GM23248 (cell line): Measurements from ENCODE around the gene NEGR1. TPM values are rescaled to one million over a fixed set of nuclear protein-coding genes. Genes with fewer than 3 reads are reported as not detected.

Experiments
- DNase-seq: peaks from one replicate; pipeline ENCODE4 v3.0.0-alpha.2; 2015
- H2AFZ ChIP-seq: fragments of 200-600 bp; sonication (generic); 2 replicates; pipeline ENCODE4 v1.6.1; 2016; ENCODE audit warnings: antibody characterized with exemption
- H3F3A ChIP-seq: fragments of 200-600 bp; sonication (generic); 2 replicates; pipeline ENCODE4 v1.6.1; 2016; ENCODE audit warnings: mild to moderate bottlenecking, antibody characterized with exemption, mixed run types; ENCODE audit not compliant: insufficient read depth
- H3K27ac ChIP-seq: fragments of 200-600 bp; sonication (generic); 2 replicates; pipeline ENCODE4 v1.5.1; 2016; ENCODE audit warnings: mild to moderate bottlenecking
- H3K27me3 ChIP-seq: fragments of 200-600 bp; sonication (generic); replicated peaks from 2 replicates; pipeline ENCODE4 v1.6.1; 2016; ENCODE audit warnings: mild to moderate bottlenecking; ENCODE audit not compliant: insufficient read depth
- H3K36me3 ChIP-seq: fragments of 200-600 bp; sonication (generic); 2 replicates; pipeline ENCODE4 v1.6.1; 2016; ENCODE audit warnings: low read depth, mild to moderate bottlenecking
- H3K4me1 ChIP-seq: fragments of 200-600 bp; sonication (generic); 2 replicates; pipeline ENCODE4 v1.6.1; 2016; ENCODE audit warnings: mild to moderate bottlenecking; ENCODE audit not compliant: insufficient read depth
- H3K4me2 ChIP-seq: fragments of 200-600 bp; sonication (generic); one replicate; pipeline ENCODE4 v1.6.1; 2016; ENCODE audit warnings: mild to moderate bottlenecking; ENCODE audit not compliant: unreplicated experiment
- H3K4me3 ChIP-seq: fragments of 200-600 bp; sonication (generic); 2 replicates; pipeline ENCODE4 v1.5.1; 2016; ENCODE audit warnings: mild to moderate bottlenecking
- H3K79me2 ChIP-seq: fragments of 200-600 bp; sonication (generic); 2 replicates; pipeline ENCODE4 v1.6.1; 2016; ENCODE audit warnings: mild to moderate bottlenecking; ENCODE audit not compliant: insufficient read depth
- H3K9ac ChIP-seq: fragments of 200-600 bp; sonication (generic); 2 replicates; pipeline ENCODE4 v1.6.1; 2016; ENCODE audit warnings: mild to moderate bottlenecking
- H3K9me2 ChIP-seq: fragments of 200-600 bp; sonication (generic); 2 replicates; pipeline ENCODE4 v1.6.1; 2016; ENCODE audit warnings: mixed run types, mild to moderate bottlenecking, moderate library complexity; ENCODE audit not compliant: insufficient read depth
- H3K9me3 ChIP-seq: fragments of 200-600 bp; sonication (generic); one replicate; pipeline ENCODE4 v1.6.1; 2017; ENCODE audit warnings: low read depth
- H4K20me1 ChIP-seq: fragments of 200-600 bp; sonication (generic); 2 replicates; pipeline ENCODE4 v1.6.0; 2016; ENCODE audit not compliant: insufficient read depth
- EZH2 ChIP-seq: fragments of 200-600 bp; sonication (generic); IDR thresholded peaks from 2 replicates; pipeline ENCODE4 v1.6.1; 2018; ENCODE audit warnings: antibody characterized with exemption, mild to moderate bottlenecking; ENCODE audit not compliant: insufficient read depth, poor library complexity, severe bottlenecking
- EZH2phosphoT487 ChIP-seq: fragments of 200-600 bp; sonication (generic); IDR thresholded peaks from 2 replicates; pipeline ENCODE4 v1.6.1; 2018; ENCODE audit warnings: antibody characterized with exemption, moderate library complexity, mild to moderate bottlenecking, low read depth; ENCODE audit not compliant: insufficient read depth
- WGBS, 2 experiments: methylation state at CpG; one replicate each; pipeline ENCODE4 v1.1.6; 2015 to 2017; ENCODE audit warnings: low lambda C conversion rate in 2 of 2, low coverage in 1 of 2; ENCODE audit errors: missing lambda C conversion rate in 2 of 2; 5-methylcytosine and 5-hydroxymethylcytosine counted together
- in situ Hi-C: fragments of 300-500 bp; cut with MboI; formaldehyde crosslinking; loops from 2 replicates; pipeline ENCODE4 v1.15.0; 2020
- polyA plus RNA-seq: library from polyadenylated mRNA; unstranded; fragments of >200 nt; fragmentation: Nextera tagmentation; extraction: Ambion mirVana; gene quantifications from 2 replicates; pipeline ENCODE4 v1.2.1, GENCODE V29; 2016
- total RNA-seq: library from RNA; depleted of rRNA; stranded (reverse); fragments of >200 nt; shearing (Covaris generic); gene quantifications from 2 replicates; pipeline ENCODE4 v1.2.3, GENCODE V29; 2014

NEGR1 gene
- total and polyA plus RNA-seq, 2 experiments from 2014 or later, result 14.3 to 15.7 TPM

GRCh38 chr1:72117621-72118020, 164.7 kb downstream of the NEGR1 start:
- H3K9ac ChIP-seq, result no peak overlapping the region
- no peaks in the 10 kb centered on the region for H3F3A ChIP-seq
- no peaks in the 10 kb centered on the region for H3K36me3 ChIP-seq
- TF ChIP-seq EZH2phosphoT487 (no peak), EZH2 (no peak)
- 97 to 100% methylated on average over 2 of the region's 2 CpGs for WGBS, 2 experiments
- H3K4me1 ChIP-seq, result peaks cover 7% of the 10 kb centered on the region; the same call in 1 of the 2 replicates
- H3K27ac ChIP-seq, result no peak overlapping the region
- in situ Hi-C loops, result no loop called here
- no peak for DNase-seq
- H3K27me3 ChIP-seq, result no peaks in the 10 kb centered on the region
- no peak overlapping the region for H2AFZ ChIP-seq
- no peaks in the 10 kb centered on the region for H3K79me2 ChIP-seq
- no peaks in the 10 kb centered on the region for H3K9me2 ChIP-seq
- H3K9me3 ChIP-seq, result peaks cover 2% of the 10 kb centered on the region
- no peak overlapping the region for H3K4me3 ChIP-seq
- no peak overlapping the region for H3K4me2 ChIP-seq
- H4K20me1 ChIP-seq, result no peaks in the 10 kb centered on the region

- Histone ChIP-seq H3K4me2 (no peak overlapping the region), H3K4me1 (no peaks in the 10 kb centered on the region), H3F3A (no peaks in the 10 kb centered on the region), H4K20me1 (no peaks in the 10 kb centered on the region), H3K27ac (no peak overlapping the region), H2AFZ (no peak overlapping the region), H3K4me3 (no peak overlapping the region), H3K79me2 (no peaks in the 10 kb centered on the region), H3K9ac (no peak overlapping the region), H3K36me3 (no peaks in the 10 kb centered on the region), H3K27me3 (no peaks in the 10 kb centered on the region), H3K9me2 (no peaks in the 10 kb centered on the region), H3K9me3 (peaks cover 2% of the 10 kb centered on the region)
- DNase-seq, result no peak
- TF ChIP-seq EZH2phosphoT487 (no peak), EZH2 (no peak)
- in situ Hi-C loops, result no loop called here
- WGBS, 2 experiments, result 49 to 50% methylated on average over 2 of the region's 2 CpGs
Measured at GRCh38 chr1:72115290-72115689, 167.0 kb downstream of the NEGR1 start.

GRCh38 chr1:72111662-72112061, 170.7 kb downstream of the NEGR1 start:
- TF ChIP-seq EZH2 (no peak), EZH2phosphoT487 (no peak)
- in situ Hi-C loops, result no loop called here
- Histone ChIP-seq H3K4me3 (no peak overlapping the region), H2AFZ (no peak overlapping the region), H3K36me3 (no peaks in the 10 kb centered on the region), H3K4me2 (no peak overlapping the region), H3K79me2 (no peaks in the 10 kb centered on the region), H3K27ac (no peak overlapping the region), H3F3A (no peaks in the 10 kb centered on the region), H3K9me3 (no peaks in the 10 kb centered on the region), H4K20me1 (no peaks in the 10 kb centered on the region), H3K9me2 (no peaks in the 10 kb centered on the region), H3K9ac (no peak overlapping the region), H3K4me1 (no peaks in the 10 kb centered on the region), H3K27me3 (no peaks in the 10 kb centered on the region)
- no peak for DNase-seq
- 86 to 89% methylated on average over 4 of the region's 4 CpGs for WGBS, 2 experiments

- no peaks in the 10 kb centered on the region for H4K20me1 ChIP-seq
Measured at GRCh38 chr1:72109916-72110315, 172.4 kb downstream of the NEGR1 start.

GRCh38 chr1:72105201-72105600, 177.1 kb downstream of the NEGR1 start:
- H4K20me1 ChIP-seq, result no peaks in the 10 kb centered on the region
- no peaks in the 10 kb centered on the region for H3K27me3 ChIP-seq
- 0 out of 2 replicates have a peak, but pooled peaks cover 6% of the 10 kb centered on the region for H3K4me1 ChIP-seq
- in situ Hi-C loops, result no loop called here
- no peaks in the 10 kb centered on the region for H3F3A ChIP-seq
- no peaks in the 10 kb centered on the region for H3K9me2 ChIP-seq
- TF ChIP-seq EZH2phosphoT487 (no peak), EZH2 (no peak)
- 93 to 99% methylated on average over 2 of the region's 2 CpGs for WGBS, 2 experiments
- H3K36me3 ChIP-seq, result no peaks in the 10 kb centered on the region
- H2AFZ ChIP-seq, result no peak overlapping the region
- no peak overlapping the region for H3K4me3 ChIP-seq
- no peak overlapping the region for H3K4me2 ChIP-seq
- no peak overlapping the region for H3K27ac ChIP-seq
- no peaks in the 10 kb centered on the region for H3K9me3 ChIP-seq
- no peak for DNase-seq
- H3K9ac ChIP-seq, result no peak overlapping the region
- H3K79me2 ChIP-seq, result no peaks in the 10 kb centered on the region

More at GRCh38 chr1:72109916-72110315, 172.4 kb downstream of the NEGR1 start:
- Histone ChIP-seq H3K9me2 (no peaks in the 10 kb centered on the region), H3K4me1 (0 out of 2 replicates have a peak, but pooled peaks cover 4% of the 10 kb centered on the region), H3K27me3 (no peaks in the 10 kb centered on the region), H3K9ac (no peak overlapping the region), H3K36me3 (no peaks in the 10 kb centered on the region), H2AFZ (no peak overlapping the region), H3K4me3 (no peak overlapping the region), H3F3A (no peaks in the 10 kb centered on the region), H3K9me3 (no peaks in the 10 kb centered on the region), H3K79me2 (no peaks in the 10 kb centered on the region), H3K4me2 (no peak overlapping the region), H3K27ac (no peak overlapping the region)
- TF ChIP-seq EZH2phosphoT487 (no peak), EZH2 (no peak)
- 74 to 80% methylated on average over 2 of the region's 2 CpGs for WGBS, 2 experiments
- in situ Hi-C loops, result no loop called here
- no peak for DNase-seq
